SK-N-MC (cell line): ENCODE data around the gene MSH3.

Source experiments
- EZH2 ChIP-seq: fragments of 200-600 bp; sonication (generic); IDR thresholded peaks from one replicate; pipeline ENCODE4 v1.6.1; 2017; ENCODE audit warnings: antibody characterized with exemption
- POLR2AphosphoS5 ChIP-seq: IDR thresholded peaks from 2 replicates; pipeline ENCODE4 v1.6.1; 2012; ENCODE audit warnings: mild to moderate bottlenecking, low read depth, low read length, borderline replicate concordance

- TF ChIP-seq POLR2AphosphoS5 = no peak
- no peak for TF ChIP-seq EZH2
These were observed 32.3 kb downstream of the MSH3 start for GRCh38 chr5:80686757-80687156.
